ENCODE data around the gene OR4D10. TPM values are rescaled to one million over a fixed set of nuclear protein-coding genes. Genes with fewer than 3 reads are reported as not detected.

Gene OR4D10
- total and polyA plus RNA-seq, 2 of the 8 experiments (the other 6 are each of a cell fraction or from before 2014, with no cell fraction given): not detected

DNA sequence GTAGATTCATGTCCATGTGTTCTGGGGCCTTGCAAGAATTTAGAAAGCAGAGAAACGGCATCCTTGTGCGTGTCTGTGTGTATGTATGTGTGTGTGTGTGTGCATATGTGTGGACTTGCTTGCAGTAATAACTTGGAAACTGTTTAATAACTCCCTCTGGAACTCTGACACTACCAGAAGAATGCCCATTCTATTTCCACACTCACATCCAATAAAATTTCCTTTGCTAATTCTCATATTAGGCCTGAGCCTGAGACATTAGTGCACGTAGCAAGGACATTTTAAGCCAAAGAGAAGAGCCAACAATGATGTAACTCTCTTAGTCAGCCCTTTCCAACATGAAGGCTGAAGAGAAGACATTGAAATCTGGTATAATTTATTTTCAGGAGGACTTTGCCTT lies 13.2 kb upstream of the OR4D10 start:
- no peak overlapping the region for H3K4me3 ChIP-seq (ENCODE audit: extremely low read depth in 1 of 4, insufficient read depth in 2 of 4, low read depth in 3 of 4, low read length in 4 of 4)
- no peak overlapping the region for H2AFZ ChIP-seq (ENCODE audit: low read length)
- no peak overlapping the region for H3K4me2 ChIP-seq (ENCODE audit: insufficient read depth in 1 of 2, low read depth in 2 of 2, low read length in 2 of 2)
- H2BK5ac ChIP-seq (ENCODE audit: low read depth, low read length): no peak overlapping the region
- H3K4ac ChIP-seq (replicated peaks; ENCODE audit: insufficient read length, low read depth, low read length): no peak overlapping the region
- no peak overlapping the region for H2BK20ac ChIP-seq (ENCODE audit: low read length)
- CTCF ChIA-PET (ENCODE audit: partially characterized antibody): no interaction called here
- no peaks in the 10 kb centered on the region for H3K79me2 ChIP-seq (ENCODE audit: control insufficient read depth in 1 of 2, insufficient read depth in 2 of 2, low read length in 2 of 2)
- DNase-seq (ENCODE audit: low read depth in 1 of 2, low spot score in 2 of 2): no peak
- H4K5ac ChIP-seq (ENCODE audit: insufficient read length, low read depth, low read length): no peak overlapping the region
- POLR2A ChIA-PET (ENCODE audit: partially characterized antibody): no interaction called here
- no peak overlapping the region for H3K14ac ChIP-seq (ENCODE audit: insufficient read length)
- no peak overlapping the region for H3K18ac ChIP-seq (ENCODE audit: extremely low read depth, low read length)
- H3K23me2 ChIP-seq (ENCODE audit: low read depth, low read length): no peaks in the 10 kb centered on the region; the same call in 1 of the 2 replicates
- H3K56ac ChIP-seq (replicated peaks; ENCODE audit: insufficient read length, low read depth, low read length): no peak overlapping the region
- no peak overlapping the region for H3K27ac ChIP-seq (ENCODE audit: low read depth, low read length)
- H3K9ac ChIP-seq (replicated peaks in 1 of 4; ENCODE audit: extremely low read depth in 1 of 4, low read depth in 3 of 4, low read length in 3 of 4): no peak overlapping the region
- H4K91ac ChIP-seq (replicated peaks; ENCODE audit: insufficient read length, low read length): no peak overlapping the region
- H4K8ac ChIP-seq (ENCODE audit: extremely low read depth, insufficient read depth, low read length): no peak overlapping the region
- H3K27me3 ChIP-seq (replicated peaks in 1 of 4; ENCODE audit: control insufficient read depth in 3 of 4, extremely low read depth in 1 of 4, insufficient read depth in 3 of 4, low read length in 3 of 4): no peaks in the 10 kb centered on the region
- H2BK15ac ChIP-seq (ENCODE audit: low read length): no peak overlapping the region
- 83% methylated on average over 3 of the region's 3 CpGs; no CpG with 5 or more reads in 1 of the 2 experiments for WGBS, 2 experiments (ENCODE audit: extremely low coverage in 1 of 2, insufficient coverage in 1 of 2, insufficient read length in 1 of 2, insufficient replicate concordance in 2 of 2, low coverage in 1 of 2, low lambda C conversion rate in 2 of 2, missing lambda C conversion rate in 1 of 2)
- H3K79me1 ChIP-seq (ENCODE audit: low read depth, low read length): no peaks in the 10 kb centered on the region
- no peak overlapping the region for H3K23ac ChIP-seq (ENCODE audit: insufficient read length)
- no peak for FAIRE-seq
- no peak overlapping the region for H2BK120ac ChIP-seq (replicated peaks; ENCODE audit: low read depth, low read length)
- no peak overlapping the region for H2BK12ac ChIP-seq (ENCODE audit: low read depth, low read length)
- H3K4me1 ChIP-seq (replicated peaks in 1 of 4; ENCODE audit: control insufficient read depth in 3 of 4, insufficient read depth in 4 of 4, low read length in 3 of 4): peaks cover 0 to 3% (median 0%) of the 10 kb centered on the region in 4 experiments; a peak in 1 of 7 replicates
- TF ChIP-seq BCL11A (IDR thresholded peaks at IDR 0.05; ENCODE audit: low read depth in 2 of 2, low read length in 2 of 2) (no peak), JUND (IDR thresholded peaks at IDR 0.05; ENCODE audit: low read length) (no peak), EZH2 (IDR thresholded peaks at IDR 0.05; ENCODE audit: low read depth, low read length, severe bottlenecking) (no peak), SIRT6 (IDR thresholded peaks at IDR 0.05; ENCODE audit: low read length) (no peak), SAP30 (IDR thresholded peaks at IDR 0.05; ENCODE audit: insufficient read depth, insufficient replicate concordance, low read length) (no peak), TAF1 (IDR thresholded peaks at IDR 0.05; ENCODE audit: low read depth, low read length) (no peak), CHD1 (IDR thresholded peaks at IDR 0.05; ENCODE audit: low read depth, low read length) (no peak), CHD2 (IDR thresholded peaks at IDR 0.05; ENCODE audit: low read length) (no peak), TEAD4 (IDR thresholded peaks at IDR 0.05; ENCODE audit: low read depth, low read length) (no peak), PHF8 (conservative IDR thresholded peaks at IDR 0.05; ENCODE audit: low read depth, low read length) (no peak), SP4 (IDR thresholded peaks at IDR 0.05; ENCODE audit: low read length) (no peak), JUN (IDR thresholded peaks at IDR 0.05; ENCODE audit: low read depth, low read length) (no peak), BRCA1 (IDR thresholded peaks at IDR 0.05; ENCODE audit: low read depth, low read length) (no peak), GTF2F1 (IDR thresholded peaks at IDR 0.05; ENCODE audit: borderline replicate concordance, low read depth, low read length) (no peak), KDM5A (IDR thresholded peaks at IDR 0.05; ENCODE audit: low read length) (no peak), EGR1 (IDR thresholded peaks at IDR 0.05; ENCODE audit: borderline replicate concordance, low read depth, low read length) (no peak)
- H2AK5ac ChIP-seq (ENCODE audit: low read depth, low read length): no peak overlapping the region
- no peaks in the 10 kb centered on the region for H4K20me1 ChIP-seq (replicated peaks in 1 of 2; ENCODE audit: control insufficient read depth in 1 of 2, insufficient read depth in 2 of 2, low read length in 2 of 2)
- H3K9me3 ChIP-seq (ENCODE audit: insufficient read depth in 2 of 2, low read depth in 1 of 2, low read length in 1 of 2): no peaks in the 10 kb centered on the region; a peak in 1 of 4 replicates
- H3K36me3 ChIP-seq (ENCODE audit: control insufficient read depth in 2 of 4, insufficient read depth in 4 of 4, low read length in 3 of 4): no peaks in the 10 kb centered on the region
